Ishikawa (cell line): ENCODE results near the gene MAP3K10.

ENCODE experiments used
- CEBPB ChIP-seq: IDR thresholded peaks from 2 replicates; pipeline ENCODE4 v1.6.1; 2012
- CREB1 ChIP-seq: IDR thresholded peaks from 2 replicates; pipeline ENCODE4 v1.6.1; 2012; ENCODE audit warnings: low read depth
- EGR1 ChIP-seq: IDR thresholded peaks from 2 replicates; pipeline ENCODE4 v1.6.1; 2012
- EP300 ChIP-seq: IDR thresholded peaks from 2 replicates; pipeline ENCODE4 v1.6.1; 2012; ENCODE audit warnings: borderline replicate concordance
- FOXM1 ChIP-seq: IDR thresholded peaks from 2 replicates; pipeline ENCODE4 v1.6.1; 2012; ENCODE audit warnings: low read depth, borderline replicate concordance
- MAX ChIP-seq: IDR thresholded peaks from 2 replicates; pipeline ENCODE4 v1.6.1; 2012
- NFIC ChIP-seq: IDR thresholded peaks from 2 replicates; pipeline ENCODE4 v1.6.1; 2012
- RAD21 ChIP-seq: IDR thresholded peaks from 2 replicates; pipeline ENCODE4 v1.6.1; 2012; ENCODE audit warnings: low read depth
- REST ChIP-seq: IDR thresholded peaks from 2 replicates; pipeline ENCODE4 v1.6.1; 2012; ENCODE audit warnings: low read depth, mild to moderate bottlenecking
- TAF1 ChIP-seq: IDR thresholded peaks from 2 replicates; pipeline ENCODE4 v1.6.1; 2012; ENCODE audit warnings: low read depth, mild to moderate bottlenecking
- TCF12 ChIP-seq: IDR thresholded peaks from 2 replicates; pipeline ENCODE4 v1.6.1; 2012; ENCODE audit warnings: low read depth
- TEAD4 ChIP-seq: IDR thresholded peaks from 2 replicates; pipeline ENCODE4 v1.6.1; 2012
- USF1 ChIP-seq: IDR thresholded peaks from 2 replicates; pipeline ENCODE4 v1.6.1; 2012
- YY1 ChIP-seq: IDR thresholded peaks from 2 replicates; pipeline ENCODE4 v1.6.1; 2012; ENCODE audit warnings: low read depth
- ZBTB7A ChIP-seq: IDR thresholded peaks from 2 replicates; pipeline ENCODE4 v1.6.1; 2012; ENCODE audit warnings: low read depth

Gene MAP3K10

GRCh38 chr19:40233811-40234389, 42.7 kb downstream of the MAP3K10 start:
- TF ChIP-seq REST, result no peak
- TF ChIP-seq YY1, result no peak
- TF ChIP-seq TCF12, result no peak
- TF ChIP-seq EP300, result no peak
- no peak for TF ChIP-seq NFIC

DNA sequence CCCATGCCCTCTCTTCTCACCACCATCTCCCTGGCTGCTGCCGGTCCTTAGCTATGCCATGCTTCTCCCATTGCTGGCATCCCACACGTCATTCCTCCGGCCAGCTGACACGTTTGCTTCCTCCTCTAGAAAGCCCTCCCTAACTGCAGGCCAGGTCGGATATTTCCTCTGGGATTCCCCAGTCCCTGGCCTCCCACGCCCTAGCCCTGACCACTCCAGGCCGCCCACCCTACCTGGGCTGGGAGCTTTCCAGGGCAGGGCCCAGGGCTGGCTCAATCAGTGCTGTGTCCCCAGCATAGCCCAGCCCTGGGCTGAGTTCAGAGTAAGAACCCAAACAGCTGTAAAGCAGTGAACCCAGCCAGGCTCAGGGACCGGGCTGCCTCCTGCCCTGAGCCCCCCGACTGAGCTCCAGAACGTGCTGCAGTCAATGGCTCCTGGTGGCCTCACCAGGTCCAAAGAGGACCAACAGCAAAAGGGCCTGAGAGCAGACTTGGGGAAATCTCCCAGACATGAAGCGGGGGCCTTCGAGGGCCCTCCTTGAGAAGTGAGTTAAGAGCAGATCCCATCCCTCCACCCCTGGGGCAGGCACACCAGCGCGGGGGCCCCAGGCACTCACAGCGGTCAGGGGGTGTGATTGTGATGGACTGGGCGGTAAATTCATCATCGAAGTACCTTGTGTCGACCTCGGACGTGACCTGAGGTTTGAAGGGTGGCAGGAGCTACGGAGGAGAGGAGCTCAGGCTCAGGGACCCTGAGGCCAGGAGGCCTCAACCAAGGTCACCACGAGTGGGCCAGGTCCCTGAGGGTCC, 43.4 kb downstream of the MAP3K10 start:
- TF ChIP-seq NFIC (no peak), CEBPB (no peak), FOXM1 (no peak), YY1 (no peak), REST (no peak), CREB1 (no peak), RAD21 (no peak), TEAD4 (no peak), USF1 (no peak), MAX (no peak), ZBTB7A (no peak), EGR1 (no peak), TCF12 (no peak), TAF1 (no peak), EP300 (no peak)

DNA sequence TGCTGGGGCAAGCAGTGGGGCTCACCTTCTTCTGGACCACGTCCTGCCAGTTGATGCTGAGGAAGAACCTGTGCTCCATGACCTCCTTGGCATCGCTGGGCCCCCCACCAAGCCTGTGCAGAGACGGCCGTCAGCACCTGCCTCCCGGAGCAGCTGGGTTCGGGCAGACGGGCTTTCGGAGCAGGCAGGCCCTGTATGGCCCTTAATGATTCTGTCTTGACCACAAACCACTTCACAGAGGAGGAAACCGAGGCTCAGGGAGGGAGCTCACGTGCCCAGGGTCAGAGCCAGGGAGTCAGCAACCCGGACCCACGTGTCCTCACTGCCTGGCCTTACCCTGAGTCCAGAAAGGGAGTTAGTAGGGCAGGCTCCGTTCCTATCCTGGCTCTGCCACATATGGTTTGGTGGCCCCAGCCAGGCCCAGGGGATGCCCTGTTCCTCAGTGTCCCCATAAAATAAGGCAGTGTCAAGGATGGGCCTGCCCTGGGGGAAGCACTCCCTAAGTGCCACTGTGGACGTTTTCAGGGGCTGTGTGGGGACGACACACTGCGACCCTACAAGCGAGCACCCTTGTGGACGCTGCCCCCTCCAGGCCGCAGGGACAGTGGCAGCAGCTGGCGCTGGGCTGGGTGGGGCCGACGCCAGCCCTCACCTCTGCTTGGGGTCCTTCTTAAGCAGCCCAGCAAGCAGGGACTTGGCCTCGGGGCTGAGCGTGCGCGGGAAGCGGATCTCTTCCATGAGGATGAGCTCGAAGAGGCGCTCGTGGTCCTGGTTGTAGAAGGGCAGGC, 44.2 kb downstream of the MAP3K10 start:
- TF ChIP-seq RAD21 (peak; percentile 22; the same call in 1 of the 2 replicates), TEAD4 (no peak)

- TF ChIP-seq YY1 (no peak), TAF1 (no peak), FOXM1 (no peak), EP300 (no peak), EGR1 (no peak), CREB1 (no peak), CEBPB (no peak), RAD21 (no peak), TCF12 (no peak), REST (no peak)
Measured at GRCh38 chr19:40236026-40236355, 44.8 kb downstream of the MAP3K10 start.

GRCh38 chr19:40236366-40236765, 45.1 kb downstream of the MAP3K10 start:
- TF ChIP-seq CEBPB (no peak), EGR1 (no peak), TEAD4 (no peak), TAF1 (no peak), ZBTB7A (no peak), NFIC (no peak), FOXM1 (no peak), USF1 (no peak), REST (no peak), CREB1 (no peak), RAD21 (no peak), TCF12 (no peak), YY1 (no peak), MAX (no peak), EP300 (no peak)
